NT2/D1 (cell line): Measurements from ENCODE around the gene ECHDC1.

Source experiments
- DNase-seq: peaks from one replicate; pipeline ENCODE4 v3.0.0-alpha.2; 2011; ENCODE audit warnings: low read depth, low spot score
- H3K27me3 ChIP-seq: 2 replicates; pipeline ENCODE4 v1.6.0; 2011; ENCODE audit warnings: mild to moderate bottlenecking; ENCODE audit not compliant: insufficient read length, insufficient read depth
- H3K36me3 ChIP-seq: 2 replicates; pipeline ENCODE4 v1.6.1; 2011; ENCODE audit warnings: mild to moderate bottlenecking, low read length, mixed read lengths; ENCODE audit not compliant: insufficient read depth, insufficient read length
- H3K4me1 ChIP-seq: 2 replicates; pipeline ENCODE4 v1.5.1; 2011; ENCODE audit not compliant: insufficient read depth, insufficient read length
- H3K4me3 ChIP-seq: 2 replicates; pipeline ENCODE4 v1.5.1; 2011; ENCODE audit warnings: low read depth; ENCODE audit not compliant: insufficient read length
- H3K9ac ChIP-seq: 2 replicates; pipeline ENCODE4 v1.6.0; 2011; ENCODE audit warnings: low read depth; ENCODE audit not compliant: insufficient read length
- H3K9me3 ChIP-seq: 2 replicates; pipeline ENCODE4 v1.5.1; 2011; ENCODE audit warnings: mild to moderate bottlenecking, low read length; ENCODE audit not compliant: insufficient read depth
- SUZ12 ChIP-seq: IDR thresholded peaks from 2 replicates; pipeline ENCODE4 v1.6.1; 2011; ENCODE audit not compliant: insufficient read length, insufficient read depth; ENCODE audit errors: extremely low read depth
- YY1 ChIP-seq: IDR thresholded peaks from 2 replicates; pipeline ENCODE4 v1.6.1; 2011; ENCODE audit not compliant: insufficient read length, insufficient read depth
- ZNF274 ChIP-seq: IDR thresholded peaks from 2 replicates; pipeline ENCODE4 v1.6.1; 2011; ENCODE audit warnings: mild to moderate bottlenecking, low read depth, low read length

ECHDC1 gene

GRCh38 chr6:127383988-127384387 is 40.6 kb upstream of the ECHDC1 start:
- H3K9me3 ChIP-seq = no peaks in the 10 kb centered on the region
- H3K4me1 ChIP-seq = no peaks in the 10 kb centered on the region
- no peaks in the 10 kb centered on the region for H3K36me3 ChIP-seq
- H3K9ac ChIP-seq = no peak overlapping the region
- TF ChIP-seq SUZ12 = no peak
- TF ChIP-seq YY1 = no peak
- TF ChIP-seq ZNF274 = no peak
- H3K4me3 ChIP-seq = no peak overlapping the region
- no peak for DNase-seq
- no peaks in the 10 kb centered on the region for H3K27me3 ChIP-seq

- H3K4me3 ChIP-seq = no peak overlapping the region
- H3K4me1 ChIP-seq = no peaks in the 10 kb centered on the region
- H3K9ac ChIP-seq = no peak overlapping the region
- no peaks in the 10 kb centered on the region for H3K9me3 ChIP-seq
- no peaks in the 10 kb centered on the region for H3K36me3 ChIP-seq
- TF ChIP-seq YY1 (no peak), SUZ12 (no peak), ZNF274 (no peak)
- H3K27me3 ChIP-seq = no peaks in the 10 kb centered on the region
- DNase-seq = no peak
These were observed 39.0 kb upstream of the ECHDC1 start for GRCh38 chr6:127382413-127382812.

GRCh38 chr6:127381384-127381783 is 38.0 kb upstream of the ECHDC1 start:
- H3K36me3 ChIP-seq = no peaks in the 10 kb centered on the region
- H3K4me1 ChIP-seq = no peaks in the 10 kb centered on the region
- TF ChIP-seq SUZ12 (no peak), YY1 (no peak), ZNF274 (no peak)
- no peaks in the 10 kb centered on the region for H3K27me3 ChIP-seq
- DNase-seq = no peak
- no peak overlapping the region for H3K4me3 ChIP-seq
- H3K9me3 ChIP-seq = no peaks in the 10 kb centered on the region
- no peak overlapping the region for H3K9ac ChIP-seq

- DNase-seq = no peak
- TF ChIP-seq SUZ12 = no peak
- no peak for TF ChIP-seq ZNF274
- no peak for TF ChIP-seq YY1
- no peaks in the 10 kb centered on the region for H3K4me1 ChIP-seq
- no peaks in the 10 kb centered on the region for H3K27me3 ChIP-seq
- no peak overlapping the region for H3K9ac ChIP-seq
- no peaks in the 10 kb centered on the region for H3K9me3 ChIP-seq
- H3K36me3 ChIP-seq = no peaks in the 10 kb centered on the region
- H3K4me3 ChIP-seq = no peak overlapping the region
These were observed 33.3 kb upstream of the ECHDC1 start for GRCh38 chr6:127376685-127377084.

GRCh38 chr6:127367023-127367375 is 23.6 kb upstream of the ECHDC1 start:
- Histone ChIP-seq H3K9me3 (peaks cover 13% of the 10 kb centered on the region), H3K9ac (no peak overlapping the region), H3K27me3 (no peaks in the 10 kb centered on the region), H3K4me1 (no peaks in the 10 kb centered on the region), H3K4me3 (no peak overlapping the region), H3K36me3 (no peaks in the 10 kb centered on the region)
- TF ChIP-seq ZNF274 = no peak
- no peak for TF ChIP-seq YY1
- no peak for TF ChIP-seq SUZ12
- no peak for DNase-seq

GRCh38 chr6:127366282-127367022 is 23.0 kb upstream of the ECHDC1 start:
- H3K36me3 ChIP-seq = no peaks in the 10 kb centered on the region
- DNase-seq = no peak
- H3K4me3 ChIP-seq = no peak overlapping the region
- H3K27me3 ChIP-seq = no peaks in the 10 kb centered on the region
- H3K9me3 ChIP-seq = peaks cover 13% of the 10 kb centered on the region
- TF ChIP-seq YY1 (no peak), SUZ12 (no peak), ZNF274 (no peak)
- H3K4me1 ChIP-seq = no peaks in the 10 kb centered on the region
- H3K9ac ChIP-seq = no peak overlapping the region

- H3K4me3 ChIP-seq = no peak overlapping the region
- no peaks in the 10 kb centered on the region for H3K27me3 ChIP-seq
- H3K36me3 ChIP-seq = no peaks in the 10 kb centered on the region
- no peaks in the 10 kb centered on the region for H3K4me1 ChIP-seq
- peaks cover 13% of the 10 kb centered on the region; the same call in 1 of the 2 replicates for H3K9me3 ChIP-seq
- no peak overlapping the region for H3K9ac ChIP-seq
- TF ChIP-seq SUZ12 (no peak), ZNF274 (no peak), YY1 (no peak)
- no peak for DNase-seq
These were observed 22.5 kb upstream of the ECHDC1 start for GRCh38 chr6:127365874-127366273.

- Histone ChIP-seq H3K36me3 (peaks cover 3% of the 10 kb centered on the region), H3K9ac (no peak overlapping the region), H3K4me3 (no peak overlapping the region), H3K4me1 (no peaks in the 10 kb centered on the region), H3K27me3 (no peaks in the 10 kb centered on the region), H3K9me3 (no peaks in the 10 kb centered on the region)
- TF ChIP-seq YY1 (no peak), ZNF274 (no peak), SUZ12 (no peak)
- no peak for DNase-seq
These were observed 9.1 kb upstream of the ECHDC1 start for GRCh38 chr6:127352524-127352923.
